H1 (cell line): Measurements from ENCODE around the gene TXNDC12. TPM values are rescaled to one million over a fixed set of nuclear protein-coding genes. Genes with fewer than 3 reads are reported as not detected.

Experiments used
- CTCF ChIA-PET: fragments of 300-600 bp; sonication (Branson Sonifier 250); formaldehyde crosslinking; loops from one replicate; lab custom pipeline; 2021; ENCODE audit not compliant: partially characterized antibody; lab: Charles Lee
- POLR2A ChIA-PET: fragments of 300-600 bp; sonication (Branson Sonifier 250); formaldehyde crosslinking; loops from one replicate; lab custom pipeline; 2021; ENCODE audit warnings: inconsistent platforms; ENCODE audit not compliant: partially characterized antibody; lab: Charles Lee
- DNase-seq, 2 experiments: peaks; one replicate each; pipeline versions ENCODE4 v3.0.0 to v3.0.0-alpha.2; 2010 to 2022; ENCODE audit warnings: low spot score in 2 of 2, low read depth in 1 of 2, mixed read lengths in 1 of 2
- FAIRE-seq: peaks from 2 replicates; lab custom pipeline; 2011; peaks lifted over from hg19 to GRCh38; lab: Jason Lieb, UNC
- H2AFZ ChIP-seq: 2 replicates; pipeline ENCODE4 v1.8.1; 2012; ENCODE audit warnings: low read length, inconsistent platforms
- H2AK5ac ChIP-seq: 2 replicates; pipeline ENCODE4 v1.6.1; 2013; ENCODE audit warnings: low read depth, low read length
- H2BK120ac ChIP-seq: replicated peaks from 2 replicates; pipeline ENCODE3; 2013; ENCODE audit warnings: low read depth, low read length, inconsistent platforms
- H2BK12ac ChIP-seq: 2 replicates; pipeline ENCODE4 v1.6.1; 2013; ENCODE audit warnings: low read depth, low read length
- H2BK15ac ChIP-seq: 2 replicates; pipeline ENCODE4 v1.6.1; 2013; ENCODE audit warnings: low read length
- H2BK20ac ChIP-seq: 2 replicates; pipeline ENCODE4 v1.6.1; 2013; ENCODE audit warnings: low read length
- H2BK5ac ChIP-seq: 2 replicates; pipeline ENCODE4 v1.6.1; 2013; ENCODE audit warnings: low read depth, low read length
- H3K14ac ChIP-seq: 2 replicates; pipeline ENCODE4 v1.6.1; 2013; ENCODE audit warnings: inconsistent platforms; ENCODE audit not compliant: insufficient read length
- H3K18ac ChIP-seq: 2 replicates; pipeline ENCODE4 v1.6.1; 2013; ENCODE audit warnings: low read length; ENCODE audit errors: extremely low read depth
- H3K23ac ChIP-seq: 2 replicates; pipeline ENCODE4 v1.6.1; 2013; ENCODE audit warnings: inconsistent platforms; ENCODE audit not compliant: insufficient read length
- H3K23me2 ChIP-seq: 2 replicates; pipeline ENCODE4 v1.6.1; 2013; ENCODE audit warnings: low read depth, low read length
- H3K27ac ChIP-seq: 2 replicates; pipeline ENCODE4 v1.6.1; 2011; ENCODE audit warnings: low read depth, low read length, inconsistent platforms
- H3K27me3 ChIP-seq, 4 experiments: replicated peaks in 1 of 4; 1 replicate in 1 of 4; 2 replicates in 3 of 4; pipeline versions ENCODE4 v1.6.1 to v1.8.1; 2011 to 2013; ENCODE audit warnings: low read length in 3 of 4, mild to moderate bottlenecking in 3 of 4, inconsistent platforms in 2 of 4, mixed read lengths in 2 of 4, moderate library complexity in 1 of 4; ENCODE audit not compliant: control insufficient read depth in 3 of 4, insufficient read depth in 3 of 4; ENCODE audit errors: extremely low read depth in 1 of 4
- H3K36me3 ChIP-seq, 4 experiments: 2 replicates each; pipeline versions ENCODE4 v1.6.1 to v1.8.1; 2011 to 2013; ENCODE audit warnings: mild to moderate bottlenecking in 4 of 4, low read length in 3 of 4, moderate library complexity in 2 of 4, control low read depth in 1 of 4, inconsistent platforms in 1 of 4; ENCODE audit not compliant: insufficient read depth in 4 of 4, control insufficient read depth in 2 of 4
- H3K4ac ChIP-seq: replicated peaks from 2 replicates; pipeline ENCODE3; 2013; ENCODE audit warnings: low read length, low read depth, mixed read lengths, inconsistent platforms; ENCODE audit not compliant: insufficient read length
- H3K4me1 ChIP-seq, 4 experiments: replicated peaks in 1 of 4; 1 replicate in 1 of 4; 2 replicates in 3 of 4; pipeline versions ENCODE4 v1.6.1 to v1.8.1; 2011 to 2013; ENCODE audit warnings: low read length in 3 of 4, inconsistent platforms in 2 of 4, mixed read lengths in 1 of 4; ENCODE audit not compliant: insufficient read depth in 4 of 4, control insufficient read depth in 3 of 4
- H3K4me2 ChIP-seq, 2 experiments: 2 replicates each; pipeline versions ENCODE4 v1.6.1 to v1.8.1; 2011 to 2013; ENCODE audit warnings: low read depth in 2 of 2, low read length in 2 of 2, control low read depth in 1 of 2, inconsistent platforms in 1 of 2, mild to moderate bottlenecking in 1 of 2; ENCODE audit not compliant: insufficient read depth in 1 of 2
- H3K4me3 ChIP-seq, 4 experiments: fragments of 200-600, 300-600 bp in 1 of 4; sonication (generic), shearing (Covaris generic), sonication (Bioruptor Twin) in 1 of 4; 2 replicates each; pipeline versions ENCODE4 v1.5.1 to v1.8.1; 2011 to 2016; ENCODE audit warnings: low read length in 4 of 4, low read depth in 3 of 4, control low read depth in 2 of 4, inconsistent platforms in 2 of 4, mild to moderate bottlenecking in 2 of 4, mixed read lengths in 1 of 4, moderate library complexity in 1 of 4; ENCODE audit not compliant: insufficient read depth in 2 of 4; ENCODE audit errors: extremely low read depth in 1 of 4
- H3K56ac ChIP-seq: replicated peaks from 2 replicates; pipeline ENCODE3; 2013; ENCODE audit warnings: low read depth, mild to moderate bottlenecking, mixed read lengths, low read length, inconsistent platforms; ENCODE audit not compliant: insufficient read length
- H3K79me1 ChIP-seq: 2 replicates; pipeline ENCODE4 v1.6.1; 2013; ENCODE audit warnings: low read depth, low read length, control low read depth
- H3K79me2 ChIP-seq, 2 experiments: 2 replicates each; pipeline versions ENCODE4 v1.6.1 to v1.8.1; 2012 to 2013; ENCODE audit warnings: low read length in 2 of 2, mild to moderate bottlenecking in 2 of 2, inconsistent platforms in 1 of 2; ENCODE audit not compliant: insufficient read depth in 2 of 2, control insufficient read depth in 1 of 2
- H3K9ac ChIP-seq, 4 experiments: replicated peaks in 1 of 4; 1 replicate in 1 of 4; 2 replicates in 3 of 4; pipeline versions ENCODE4 v1.6.1 to v1.8.1; 2011 to 2013; ENCODE audit warnings: low read depth in 3 of 4, low read length in 3 of 4, control low read depth in 2 of 4, mild to moderate bottlenecking in 2 of 4, moderate library complexity in 2 of 4, inconsistent platforms in 1 of 4; ENCODE audit errors: extremely low read depth in 1 of 4
- H3K9me3 ChIP-seq, 2 experiments: 2 replicates each; pipeline versions ENCODE4 v1.6.1 to v1.8.1; 2012 to 2013; ENCODE audit warnings: mild to moderate bottlenecking in 2 of 2, moderate library complexity in 2 of 2, control low read depth in 1 of 2, inconsistent platforms in 1 of 2, low read depth in 1 of 2, low read length in 1 of 2, mixed read lengths in 1 of 2; ENCODE audit not compliant: insufficient read depth in 2 of 2
- H4K20me1 ChIP-seq, 2 experiments: replicated peaks in 1 of 2; 2 replicates each; pipeline versions ENCODE3 to v1.8.1; 2011 to 2013; ENCODE audit warnings: inconsistent platforms in 2 of 2, low read length in 2 of 2, mild to moderate bottlenecking in 1 of 2; ENCODE audit not compliant: insufficient read depth in 2 of 2, control insufficient read depth in 1 of 2
- H4K5ac ChIP-seq: 2 replicates; pipeline ENCODE4 v1.6.1; 2013; ENCODE audit warnings: low read length, low read depth, mixed read lengths, inconsistent platforms; ENCODE audit not compliant: insufficient read length
- H4K8ac ChIP-seq: 2 replicates; pipeline ENCODE4 v1.8.0; 2013; ENCODE audit warnings: mild to moderate bottlenecking, moderate library complexity, low read length, inconsistent platforms; ENCODE audit not compliant: insufficient read depth; ENCODE audit errors: extremely low read depth
- H4K91ac ChIP-seq: replicated peaks from 2 replicates; pipeline ENCODE3; 2013; ENCODE audit warnings: low read length, mixed read lengths, inconsistent platforms; ENCODE audit not compliant: insufficient read length
- EZH2 ChIP-seq: fragments of 200-600 bp; sonication (generic); IDR thresholded peaks from 2 replicates; pipeline ENCODE4 v1.7.1; 2012; ENCODE audit warnings: low read depth, mild to moderate bottlenecking, moderate library complexity, low read length, inconsistent platforms; ENCODE audit not compliant: severe bottlenecking
- POLR2A ChIP-seq, 2 experiments: IDR thresholded peaks; 1 replicate in 1 of 2; 2 replicates in 1 of 2; pipeline ENCODE4 v1.6.1; 2011; ENCODE audit warnings: low read depth in 2 of 2, low read length in 2 of 2, mild to moderate bottlenecking in 2 of 2; ENCODE audit errors: control extremely low read depth in 1 of 2
- ZNF274 ChIP-seq: IDR thresholded peaks from 2 replicates; pipeline ENCODE4 v1.7.0; 2012; ENCODE audit warnings: low read length, borderline replicate concordance; ENCODE audit errors: extremely low read depth
- WGBS, 2 experiments: shearing (Covaris generic) in 1 of 2; methylation state at CpG; one replicate each; pipeline versions ENCODE4 v1.1.6 to v1.1.7; 2013 to 2015; ENCODE audit warnings: low lambda C conversion rate in 2 of 2, mixed read lengths in 2 of 2, inconsistent platforms in 1 of 2, low coverage in 1 of 2, missing lambda C conversion rate in 1 of 2; ENCODE audit not compliant: insufficient replicate concordance in 2 of 2, insufficient coverage in 1 of 2, insufficient read length in 1 of 2; ENCODE audit errors: extremely low coverage in 1 of 2, missing lambda C conversion rate in 1 of 2; 5-methylcytosine and 5-hydroxymethylcytosine counted together
- polyA plus RNA-seq, 7 experiments: library from polyadenylated mRNA; depleted of rRNA in 3 of 7; stranded (reverse) in 5 of 7; unstranded in 2 of 7; fragments of >200 nt in 5 of 7; fragments of 200-250 nt in 2 of 7; gene quantifications; 1 replicate in 5 of 7; 2 replicates in 1 of 7; 4 replicates in 1 of 7; pipeline versions ENCODE4 v1.2.1 to v1.2.3, GENCODE V29; 2011 to 2013; ENCODE audit warnings: missing spikeins in 2 of 7, mixed read lengths in 2 of 7
- total RNA-seq: library from RNA; stranded (reverse); fragmentation: NEBNext Ultra II Directional; extraction: Animal tissue kit (Norgen Biotek cat#: 25700); gene quantifications from 2 replicates; pipeline ENCODE4 v1.2.1, GENCODE V29; 2021

The TXNDC12 gene
- total and polyA plus RNA-seq, 2 of the 8 experiments (the other 6 are each of a cell fraction or from before 2014, with no cell fraction given), result 35.2 to 89.8 TPM

- no peak overlapping the region for H3K9ac ChIP-seq
- H3K4me3 ChIP-seq, result no peak overlapping the region
- CTCF ChIA-PET, result interaction anchor here (1.1 to 2.0 kb wide), 2 partner anchors 14 to 20 kb away, joined by 4 to 5 read pairs; no protein-coding TSS in a partner anchor
- H3K4ac ChIP-seq, result no peak overlapping the region
- no peak overlapping the region for H4K91ac ChIP-seq
- no peak overlapping the region for H2BK15ac ChIP-seq
- POLR2A ChIA-PET, result interaction anchor here (1.9 kb wide), 1 partner anchor 10 kb away, joined by 8 read pairs; no protein-coding TSS in a partner anchor
- H4K8ac ChIP-seq, result no peak overlapping the region
- peaks cover 6% of the 10 kb centered on the region; the same call in 1 of the 2 replicates for H3K79me1 ChIP-seq
- 90% methylated on average over 3 of the region's 3 CpGs; no CpG with 5 or more reads in 1 of the 2 experiments for WGBS, 2 experiments
- no peak overlapping the region for H3K23ac ChIP-seq
- no peak for TF ChIP-seq POLR2A (IDR thresholded peaks at IDR 0.05; ENCODE audit: control extremely low read depth in 1 of 2, low read depth in 2 of 2, low read length in 2 of 2)
- TF ChIP-seq ZNF274, result no peak
- no peak for TF ChIP-seq EZH2
- no peak overlapping the region for H4K5ac ChIP-seq
- H3K79me2 ChIP-seq, result peaks cover 0 to 6% of the 10 kb centered on the region in 2 experiments; a peak in 2 of 4 replicates
- H3K36me3 ChIP-seq, result peaks cover 0 to 30% (median 3%) of the 10 kb centered on the region in 4 experiments; a peak in 4 of 8 replicates
- no peak overlapping the region for H2BK20ac ChIP-seq
- no peaks in the 10 kb centered on the region for H3K9me3 ChIP-seq
- peaks cover 0 to 2% (median 0%) of the 10 kb centered on the region in 4 experiments; a peak in 1 of 7 replicates for H3K4me1 ChIP-seq
- H3K56ac ChIP-seq, result no peak overlapping the region
- DNase-seq (no peak), FAIRE-seq (no peak)
- no peak overlapping the region for H2AK5ac ChIP-seq
- no peak overlapping the region for H2AFZ ChIP-seq
- H3K27ac ChIP-seq, result no peak overlapping the region
- no peak overlapping the region for H2BK5ac ChIP-seq
- no peaks in the 10 kb centered on the region for H4K20me1 ChIP-seq
- no peak overlapping the region for H3K14ac ChIP-seq
- H3K18ac ChIP-seq, result no peak overlapping the region
- H2BK120ac ChIP-seq, result no peak overlapping the region
- no peak overlapping the region for H2BK12ac ChIP-seq
- H3K23me2 ChIP-seq, result no peaks in the 10 kb centered on the region
- H3K4me2 ChIP-seq, result no peak overlapping the region
- no peaks in the 10 kb centered on the region for H3K27me3 ChIP-seq
Measured at GRCh38 chr1:51982161-51982560, 72.8 kb downstream of the TXNDC12 start.
